Mucosa of gallbladder (tissue), 1 donor: ENCODE data around the gene ABHD17A. TPM values are rescaled to one million over a fixed set of nuclear protein-coding genes. Genes with fewer than 3 reads are reported as not detected.

Experiments
- DNase-seq: peaks from one replicate; pipeline ENCODE4 v3.0.0-alpha.2; 2020; ENCODE audit warnings: low spot score
- total RNA-seq: library from RNA; stranded (reverse); gene quantifications from one replicate; pipeline ENCODE4 v1.2.1, GENCODE V29; 2021
- donor health status: DM: no; HTN: no; CAD: no.

The ABHD17A gene
- total RNA-seq, 1 donor from 2014 or later, result 85.2 TPM

GRCh38 chr19:1853295-1854038, 31.8 kb downstream of the ABHD17A start:
- peak; percentile 86 for DNase-seq

- no peak for DNase-seq
Observed at GRCh38 chr19:1852581-1853128, 32.6 kb downstream of the ABHD17A start.

GRCh38 chr19:1851654-1852580, 33.4 kb downstream of the ABHD17A start:
- DNase-seq, result no peak

GRCh38 chr19:1850809-1851653, 34.3 kb downstream of the ABHD17A start:
- no peak for DNase-seq

GRCh38 chr19:1849886-1850398, 35.4 kb downstream of the ABHD17A start:
- no peak for DNase-seq

- no peak for DNase-seq
Observed at GRCh38 chr19:1849132-1849474, 36.2 kb downstream of the ABHD17A start.

- DNase-seq, result peak; percentile 97
Observed at GRCh38 chr19:1848399-1849131, 36.7 kb downstream of the ABHD17A start, which contains the start of gene REXO1. REXO1 (minus strand) TSS chr19:1848483; CDS start chr19:1848358, 125 bp downstream.

- DNase-seq, result no peak
Observed at GRCh38 chr19:1847684-1848398, 37.5 kb downstream of the ABHD17A start.

- no peak for DNase-seq
Observed at GRCh38 chr19:1847348-1847683, 38.0 kb downstream of the ABHD17A start.

- no peak for DNase-seq
Observed at GRCh38 chr19:1846517-1847204, 38.6 kb downstream of the ABHD17A start.

- no peak for DNase-seq
Observed at GRCh38 chr19:1845642-1846041, 39.7 kb downstream of the ABHD17A start.

GRCh38 chr19:1845125-1845515, 40.2 kb downstream of the ABHD17A start:
- no peak for DNase-seq

- no peak for DNase-seq
Observed at GRCh38 chr19:1844513-1845124, 40.7 kb downstream of the ABHD17A start.

- DNase-seq, result no peak
Observed at GRCh38 chr19:1843646-1844394, 41.5 kb downstream of the ABHD17A start.

GRCh38 chr19:1843116-1843515, 42.2 kb downstream of the ABHD17A start:
- no peak for DNase-seq

- no peak for DNase-seq
Observed at GRCh38 chr19:1841209-1841924, 43.9 kb downstream of the ABHD17A start.

GRCh38 chr19:1840541-1841115, 44.7 kb downstream of the ABHD17A start:
- DNase-seq, result no peak
